NCI-H146 treated with DMSO at 0.1 percent for 48 hours (cell line): ENCODE data around the gene AIFM2.
"Not testable (repeated sequence)": the region's sequence is repeated elsewhere in the genome, so short reads cannot be mapped to it uniquely, and the experiment has no call there.

Experiments
- DNase-seq: peaks from one replicate; lab custom pipeline; 2025; ENCODE audit not compliant: unreplicated experiment; lab: John Stamatoyannopoulos, UW

The AIFM2 gene

DNA sequence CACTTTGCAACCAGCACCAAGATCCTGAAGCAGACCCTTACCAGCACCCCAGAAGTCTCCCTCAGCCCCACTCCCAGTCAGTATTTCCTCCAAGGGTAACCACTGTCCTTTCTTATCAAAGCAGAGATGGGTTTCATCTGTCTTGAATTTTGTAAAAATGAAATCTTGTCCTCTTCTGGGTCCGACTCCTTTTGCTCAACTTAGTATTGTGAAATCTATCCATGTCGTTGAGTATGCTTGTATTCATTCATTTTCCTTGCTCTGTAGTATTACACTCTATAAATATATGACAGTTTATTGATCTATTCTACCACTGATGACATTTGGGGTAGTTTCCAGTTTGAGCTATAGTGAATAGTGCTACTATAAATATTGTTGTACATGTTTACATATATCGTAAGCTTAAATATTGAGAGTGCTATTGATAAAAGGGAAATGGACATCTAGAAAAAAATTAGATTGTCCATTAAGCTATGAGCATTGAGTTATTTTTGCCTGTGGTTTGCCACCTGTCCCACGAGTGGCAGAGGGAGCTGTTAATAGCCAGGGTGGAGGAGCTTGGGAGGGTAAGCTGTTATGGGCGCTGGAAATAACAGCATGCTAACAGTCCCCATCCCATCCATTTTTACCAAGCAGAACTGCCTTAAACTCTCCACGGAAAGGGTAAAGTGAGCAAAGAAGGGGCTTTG lies 36.5 kb downstream of the AIFM2 start:
- DNase-seq = no peak

DNA sequence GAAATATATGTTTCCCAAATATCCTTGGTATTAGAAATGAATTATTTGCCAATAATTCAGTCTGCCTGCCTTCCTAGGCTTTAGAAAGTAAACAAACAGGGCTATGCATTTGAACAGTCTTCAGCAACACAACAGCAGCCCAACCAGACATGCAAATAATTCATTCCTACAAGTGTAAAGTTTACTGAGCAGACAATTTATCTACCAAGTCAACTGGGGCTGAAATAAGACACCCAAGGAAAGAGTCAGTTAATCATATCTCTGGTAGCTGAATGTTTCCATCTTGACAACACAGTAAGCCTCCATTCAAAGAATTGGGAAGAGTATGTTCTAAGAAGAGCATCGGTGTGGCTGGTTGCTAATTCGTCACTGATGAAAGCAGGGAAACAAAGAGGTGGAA lies 38.4 kb downstream of the AIFM2 start:
- no peak for DNase-seq

DNA sequence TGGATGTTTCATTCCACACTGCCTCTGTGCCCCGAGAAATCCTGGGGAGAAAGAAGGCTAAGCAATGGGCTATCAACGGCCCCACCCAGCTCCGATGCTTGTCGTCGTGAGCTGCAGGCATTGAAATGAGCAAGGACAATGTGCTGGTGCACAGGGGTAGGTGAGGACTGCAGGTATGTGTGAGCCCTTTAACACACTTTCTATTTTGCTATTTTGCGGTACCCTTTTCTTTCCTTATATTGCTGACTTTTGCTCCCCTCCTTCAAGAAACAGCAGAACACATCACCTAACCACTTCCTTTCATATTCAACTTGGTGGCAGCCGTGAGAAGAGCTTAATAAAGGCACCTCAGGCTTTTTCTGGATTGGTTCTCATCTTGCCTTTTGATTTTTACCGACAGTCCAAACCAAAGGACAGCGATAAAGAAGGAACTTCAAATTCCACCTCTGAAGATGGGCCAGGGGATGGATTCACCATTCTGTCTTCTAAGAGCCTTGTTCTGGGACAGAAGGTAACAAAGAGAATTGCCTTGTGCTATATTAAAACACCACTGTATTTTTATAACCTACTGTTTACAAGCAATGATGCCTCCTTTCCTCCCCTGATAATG lies 39.2 kb downstream of the AIFM2 start:
- DNase-seq = no peak

DNA sequence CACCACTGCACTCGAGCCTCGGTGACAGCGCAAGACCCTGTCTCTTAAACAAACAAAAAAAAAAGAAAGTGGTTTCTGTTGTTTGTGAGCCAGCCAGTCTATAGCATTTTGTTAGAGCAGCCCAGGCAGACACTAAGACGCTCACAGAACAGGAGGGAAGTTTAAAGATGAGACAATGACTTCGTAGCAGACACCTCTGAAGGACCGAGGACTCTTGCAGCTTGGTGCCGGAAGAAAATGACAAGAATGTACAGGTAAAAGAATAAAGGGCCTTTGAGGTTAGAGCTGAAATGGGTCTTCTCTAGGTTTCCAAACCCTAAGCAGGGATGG lies 40.3 kb downstream of the AIFM2 start:
- no peak for DNase-seq

DNA sequence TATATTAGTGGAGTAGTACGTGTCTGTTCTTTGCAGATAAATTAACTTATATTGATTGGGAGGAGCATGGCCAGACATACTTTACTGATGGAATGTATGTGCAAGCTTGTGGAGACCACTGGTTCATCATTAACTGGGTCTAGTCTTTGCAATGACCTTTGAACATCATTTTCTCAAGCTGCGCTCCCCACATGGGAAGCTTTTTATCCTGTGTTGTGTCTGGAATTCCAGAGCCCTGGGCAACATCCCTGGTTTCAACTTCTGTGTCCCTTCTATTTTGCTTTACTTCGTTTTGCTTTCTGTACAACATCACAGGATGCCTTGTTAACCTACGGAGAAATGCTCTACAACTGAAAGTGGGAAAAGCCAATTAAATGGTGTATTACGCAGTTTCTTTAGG lies 41.7 kb downstream of the AIFM2 start:
- DNase-seq = no peak

DNA sequence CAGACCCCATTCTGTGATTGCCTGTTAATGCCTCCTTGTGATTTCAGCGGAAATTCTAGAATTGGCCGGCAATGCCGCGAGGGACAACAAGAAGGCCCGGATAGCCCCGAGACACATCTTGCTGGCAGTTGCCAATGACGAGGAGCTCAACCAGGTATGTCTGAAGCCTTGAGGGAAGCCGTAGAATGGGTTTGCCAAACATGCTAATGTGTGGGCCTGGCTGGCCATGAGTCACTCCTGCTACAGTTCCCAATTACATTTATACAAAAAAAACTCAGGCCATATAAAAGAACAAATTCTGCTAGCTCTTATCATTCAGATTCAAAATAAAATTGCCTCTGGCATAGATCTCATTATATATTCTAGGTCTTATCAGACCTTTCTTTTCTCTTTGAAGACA lies 42.6 kb downstream of the AIFM2 start:
- DNase-seq = no peak

DNA sequence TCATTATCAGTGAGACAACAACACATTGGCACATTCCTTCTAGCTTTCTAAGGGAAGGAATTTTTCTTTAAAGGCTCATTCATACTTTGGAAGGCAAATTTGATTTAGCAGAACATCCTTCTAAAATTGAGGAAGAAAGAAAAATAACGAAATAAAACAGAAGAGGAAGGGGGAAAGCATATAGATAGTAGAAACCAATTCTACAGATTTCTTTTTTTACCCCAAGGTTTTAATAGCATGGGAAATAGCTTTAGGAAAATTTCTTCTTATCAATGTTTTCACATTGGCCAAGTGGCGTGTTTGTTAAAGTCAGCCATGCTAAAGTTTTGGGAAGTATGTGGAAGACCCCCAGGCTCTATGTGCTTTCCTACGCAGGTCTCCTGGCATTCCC lies 44.3 kb downstream of the AIFM2 start:
- no peak for DNase-seq

DNA sequence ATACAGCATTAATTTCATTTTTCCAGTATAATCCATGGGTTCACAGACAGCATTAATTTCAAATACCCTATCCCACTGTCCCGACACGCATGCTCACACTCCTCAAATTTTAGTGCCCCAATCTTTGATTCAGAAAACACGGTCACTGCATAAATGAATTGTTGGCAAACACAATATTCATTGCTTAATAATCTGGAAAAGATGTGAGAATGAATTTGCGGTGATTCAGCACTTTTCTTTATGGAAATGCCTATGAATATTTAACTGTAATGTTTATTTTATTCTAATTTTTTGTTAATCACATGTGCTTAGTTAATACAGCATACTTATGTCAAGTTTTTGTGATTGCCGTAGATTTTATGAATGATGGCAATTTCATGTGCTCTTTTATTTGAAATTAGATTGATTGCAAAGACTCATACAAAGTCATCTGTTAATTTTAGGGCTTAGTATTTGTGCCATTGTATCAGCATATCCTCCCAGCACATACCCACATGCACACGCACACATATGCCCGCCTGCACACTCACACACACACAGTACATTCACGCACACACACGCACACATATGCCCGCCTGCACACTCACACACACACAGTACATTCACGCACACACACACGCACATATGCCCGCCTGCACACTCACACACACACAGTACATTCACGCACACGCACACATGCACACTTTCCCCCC lies 44.9 kb downstream of the AIFM2 start:
- DNase-seq = no peak

DNA sequence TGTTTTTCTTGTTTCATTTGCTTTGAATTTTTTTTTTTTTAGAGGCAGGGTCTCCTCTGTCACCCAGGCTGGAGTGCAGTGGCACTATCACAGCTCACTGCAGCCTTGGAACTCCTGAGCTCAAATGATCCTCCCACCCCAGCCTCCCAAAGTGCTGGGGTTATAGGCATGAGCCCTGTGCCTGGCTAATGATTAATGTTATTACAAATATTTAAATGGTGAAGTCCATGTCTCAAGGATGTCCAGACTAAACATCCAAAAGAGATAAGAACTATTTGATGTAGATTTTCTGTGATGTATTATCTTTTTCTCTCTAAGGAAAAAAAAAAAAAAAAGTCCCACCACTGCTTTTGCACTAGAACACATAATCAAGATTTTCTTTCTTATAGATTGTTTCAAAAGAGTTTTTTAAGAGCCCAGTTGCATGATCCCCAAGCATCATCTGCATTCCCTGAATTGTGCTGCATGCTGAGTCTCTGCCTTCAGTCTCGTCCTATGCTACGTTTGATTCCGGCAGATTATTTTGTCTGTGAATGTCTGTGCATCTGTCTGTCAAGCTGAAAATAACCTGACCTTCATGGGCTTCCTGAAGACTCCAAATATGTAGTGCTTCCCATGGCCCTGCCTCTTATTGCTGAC lies 46.5 kb downstream of the AIFM2 start:
- no peak for DNase-seq

DNA sequence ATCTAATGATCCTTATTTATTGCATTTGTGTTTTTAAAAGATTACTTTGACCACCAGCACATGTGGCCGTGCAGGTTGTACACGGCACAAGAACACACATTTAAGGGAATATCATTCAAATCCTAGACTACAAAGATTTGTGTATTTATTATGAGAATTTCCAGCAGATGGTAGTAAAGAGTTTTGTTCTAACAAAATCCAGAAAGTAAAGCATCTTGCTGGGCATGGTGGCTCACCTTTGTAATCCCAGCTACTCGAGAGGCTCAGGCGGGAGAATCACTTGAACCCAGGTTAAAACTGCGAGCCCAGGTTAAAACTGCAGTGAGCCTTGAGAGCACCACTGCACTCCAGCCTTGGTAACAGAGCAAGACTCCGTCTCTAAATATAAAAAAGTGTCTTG lies 48.4 kb downstream of the AIFM2 start:
- DNase-seq = no peak

DNA sequence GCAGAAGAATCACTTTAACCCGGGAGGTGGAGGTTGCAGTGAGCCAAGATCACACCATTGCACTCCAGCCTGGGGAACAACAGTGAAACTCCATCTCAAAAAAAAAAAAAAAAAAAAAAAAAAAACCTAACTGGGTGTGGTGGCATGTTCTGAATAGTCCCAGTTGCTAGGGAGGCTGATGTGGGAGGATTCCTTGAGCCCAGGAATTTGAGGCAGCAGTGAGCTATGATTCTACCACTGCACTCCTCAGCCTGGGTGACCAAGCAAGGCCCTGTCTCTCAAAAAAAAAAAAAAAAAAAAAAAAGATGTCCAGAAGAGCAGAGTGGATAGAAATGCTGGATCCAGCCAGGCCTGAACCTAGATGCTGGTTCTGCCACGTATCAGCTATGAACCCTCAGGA lies 51.8 kb downstream of the AIFM2 start:
- DNase-seq = not testable (repeated sequence)

DNA sequence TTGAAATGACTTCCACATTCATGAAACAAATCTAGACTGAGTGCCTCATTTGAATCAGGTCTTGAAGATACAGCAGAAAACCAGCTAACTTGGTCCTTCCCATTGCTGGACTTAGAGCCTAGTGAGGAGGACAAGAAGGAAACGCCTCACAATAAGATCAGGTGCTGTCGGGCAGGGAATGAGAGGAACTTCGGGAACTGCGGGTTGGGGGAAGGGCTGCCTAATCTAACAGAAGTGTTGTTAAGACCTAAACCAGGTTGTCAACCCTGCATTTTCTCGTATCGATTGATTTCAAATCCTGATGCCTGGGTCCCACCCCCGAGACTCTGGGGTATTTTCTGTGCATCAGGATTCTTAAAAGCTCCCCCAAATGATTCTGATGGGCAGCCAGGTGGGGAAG lies 53.7 kb downstream of the AIFM2 start:
- no peak for DNase-seq

DNA sequence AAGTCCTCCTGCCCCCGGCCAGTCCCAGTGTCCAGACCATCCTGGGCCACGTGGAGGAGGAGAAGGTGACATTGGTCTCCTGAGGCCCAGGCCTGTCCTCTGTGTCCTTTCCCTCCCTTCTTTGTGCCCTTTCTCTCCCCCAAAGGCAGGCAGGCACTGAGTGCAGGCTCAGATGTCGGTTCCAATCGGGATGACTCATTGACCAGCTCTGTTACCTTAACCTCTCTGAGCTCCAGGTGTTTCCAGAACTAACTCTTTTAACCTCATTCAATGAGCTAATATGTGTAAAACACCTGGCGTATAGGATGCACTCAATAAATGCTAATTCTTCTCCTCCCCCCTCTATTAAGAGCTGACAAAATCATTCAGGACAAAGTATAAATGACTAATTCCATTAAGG lies 54.3 kb downstream of the AIFM2 start:
- no peak for DNase-seq

DNA sequence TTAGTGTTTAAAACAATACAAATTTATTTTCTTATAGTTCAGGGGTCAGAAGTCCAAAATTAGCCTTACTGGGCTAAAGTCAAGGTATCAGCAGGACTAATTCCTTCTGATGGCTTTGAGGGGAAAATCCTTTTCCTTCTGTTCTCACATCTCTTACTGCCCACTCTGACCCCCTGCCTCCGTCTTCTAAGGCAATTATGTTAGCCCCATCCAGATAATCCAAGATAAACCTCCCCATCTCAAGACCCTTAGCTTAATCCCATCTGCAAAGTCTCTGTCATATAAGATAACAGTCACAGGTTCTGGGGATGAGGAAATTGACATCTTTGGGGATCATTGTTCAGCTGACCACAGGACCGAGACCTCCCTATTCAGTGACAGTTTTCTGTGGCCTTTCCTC lies 57.7 kb downstream of the AIFM2 start:
- DNase-seq = no peak

DNA sequence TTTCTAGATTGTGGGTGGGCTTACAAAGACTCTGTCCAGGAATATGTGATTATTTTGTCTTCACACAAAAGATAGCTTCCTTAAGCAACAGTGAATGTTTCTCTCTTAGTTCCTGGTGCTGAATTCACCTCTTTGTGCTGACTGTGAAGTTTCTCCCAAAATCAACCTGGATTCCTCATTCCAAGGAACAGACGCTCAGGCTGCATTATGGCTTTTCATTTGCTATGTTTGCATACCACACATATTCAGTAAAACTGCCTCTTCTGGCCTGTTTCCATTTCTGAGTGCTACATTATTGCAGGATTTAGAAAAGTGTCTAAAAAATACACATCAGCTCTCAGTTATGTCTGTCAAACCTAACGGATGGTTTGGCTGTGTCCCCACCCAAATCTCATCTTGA lies 58.5 kb downstream of the AIFM2 start:
- no peak for DNase-seq

DNA sequence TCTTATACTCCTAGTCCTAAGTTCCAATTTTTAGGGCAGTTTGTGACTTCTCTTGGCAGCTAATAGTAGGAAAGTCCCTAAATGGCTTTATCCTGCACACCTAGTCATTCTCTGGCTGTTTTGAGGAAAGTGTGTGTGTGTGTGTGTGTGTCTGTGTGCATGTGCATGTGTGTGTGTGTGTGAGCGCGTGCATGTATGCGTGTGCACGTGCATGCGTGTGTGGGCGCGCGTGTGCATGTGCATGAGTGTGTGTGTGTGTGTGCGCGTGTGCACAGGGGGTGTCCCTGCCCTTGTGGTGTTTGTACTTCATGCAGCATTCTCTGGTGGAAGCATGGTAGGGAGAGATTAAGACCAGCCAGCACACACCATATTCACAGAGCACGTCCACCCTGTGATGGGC lies 61.8 kb downstream of the AIFM2 start:
- DNase-seq = no peak

DNA sequence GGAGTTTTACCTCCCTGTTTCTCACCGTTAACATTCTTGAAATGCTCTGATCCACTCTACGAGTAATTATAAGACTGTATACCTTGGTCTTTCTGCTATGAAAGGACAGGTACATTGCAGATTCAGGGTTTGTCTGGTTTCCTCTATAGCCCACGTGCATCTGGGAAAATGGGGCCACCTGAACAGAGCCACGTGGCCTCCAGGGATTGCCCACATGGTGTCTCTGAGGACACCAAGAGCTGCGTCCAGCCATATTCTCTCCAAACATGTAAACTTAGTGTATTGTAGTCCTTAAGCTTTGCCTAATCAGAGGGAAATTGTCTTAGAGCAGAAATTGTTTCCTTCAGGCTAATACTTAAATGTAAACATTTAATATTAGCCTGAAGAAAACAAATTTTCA lies 63.3 kb downstream of the AIFM2 start:
- DNase-seq = no peak

DNA sequence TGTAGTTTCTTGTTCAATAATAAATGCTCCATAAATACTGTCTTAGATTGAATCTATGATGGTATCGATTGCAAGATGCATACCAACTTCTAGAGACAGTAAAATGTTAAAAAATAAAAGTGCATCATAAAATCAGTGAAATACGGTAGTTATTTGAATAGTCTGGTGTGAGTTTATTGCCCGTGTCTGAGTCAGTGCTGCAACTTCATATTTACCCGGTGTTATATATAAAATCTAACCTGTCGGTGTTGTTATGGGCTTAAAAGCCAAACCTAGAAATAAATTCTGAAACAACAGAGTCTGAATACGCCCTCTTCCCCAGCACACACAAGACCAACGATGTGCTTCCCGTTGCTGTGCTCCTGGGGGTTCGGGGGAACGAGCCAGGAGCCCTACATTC lies 63.7 kb downstream of the AIFM2 start:
- no peak for DNase-seq

DNA sequence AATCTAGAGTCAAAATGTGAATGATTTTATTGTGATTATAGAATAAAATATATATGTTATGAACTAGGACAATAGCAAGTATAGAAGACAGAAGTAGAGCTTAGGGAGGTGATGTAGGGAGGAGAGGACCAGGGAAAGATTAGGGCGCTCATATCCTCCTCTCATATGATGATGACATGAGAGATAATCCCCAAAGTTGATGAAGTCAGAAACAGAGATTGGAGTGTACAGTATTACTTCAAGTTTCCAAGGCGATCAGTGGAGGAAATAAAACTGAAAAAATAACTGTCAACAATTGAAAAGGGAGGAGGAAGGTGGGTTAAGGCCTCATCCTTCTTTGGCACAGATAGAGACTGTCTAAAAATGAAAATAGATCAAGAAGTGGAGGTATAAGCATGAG lies 65.0 kb downstream of the AIFM2 start:
- DNase-seq = no peak

DNA sequence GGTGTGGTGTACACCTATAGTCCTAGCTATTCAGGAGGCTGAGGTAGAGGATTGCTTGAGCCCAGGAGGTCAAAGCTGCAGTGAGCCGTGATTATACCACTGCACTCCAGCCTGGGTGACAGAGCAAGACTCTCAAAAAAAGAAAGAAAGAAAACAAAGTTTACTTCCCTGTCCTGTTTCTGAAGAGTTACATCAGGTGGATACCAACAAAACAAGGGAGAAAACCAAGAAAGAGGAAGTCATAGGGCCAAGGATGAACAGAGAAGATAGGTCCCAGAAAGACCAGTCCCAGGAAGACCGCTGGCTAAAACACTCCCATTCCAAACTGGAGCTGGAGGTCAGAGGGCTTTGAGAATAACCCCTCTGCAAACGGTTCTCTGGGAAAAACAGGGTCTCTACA lies 66.4 kb downstream of the AIFM2 start:
- no peak for DNase-seq

DNA sequence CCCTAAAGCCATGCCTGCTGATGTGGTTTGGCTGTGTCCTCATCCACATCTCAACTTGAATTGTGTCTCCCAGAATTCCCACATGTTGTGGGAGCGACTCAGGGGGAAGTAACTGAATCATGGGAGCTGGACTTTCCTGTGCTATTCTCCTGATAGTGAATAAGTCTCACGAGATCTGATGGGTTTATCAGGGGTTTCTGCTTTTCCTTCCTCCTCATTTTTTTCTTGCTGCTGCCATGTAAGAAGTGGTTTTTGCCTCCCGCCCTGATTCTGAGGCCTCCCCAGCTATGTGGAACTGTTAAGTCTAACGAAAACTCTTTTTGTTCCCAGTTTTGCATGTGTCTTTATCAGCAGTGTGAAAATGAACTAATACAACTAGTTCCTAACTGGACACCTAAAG lies 68.1 kb downstream of the AIFM2 start:
- no peak for DNase-seq

DNA sequence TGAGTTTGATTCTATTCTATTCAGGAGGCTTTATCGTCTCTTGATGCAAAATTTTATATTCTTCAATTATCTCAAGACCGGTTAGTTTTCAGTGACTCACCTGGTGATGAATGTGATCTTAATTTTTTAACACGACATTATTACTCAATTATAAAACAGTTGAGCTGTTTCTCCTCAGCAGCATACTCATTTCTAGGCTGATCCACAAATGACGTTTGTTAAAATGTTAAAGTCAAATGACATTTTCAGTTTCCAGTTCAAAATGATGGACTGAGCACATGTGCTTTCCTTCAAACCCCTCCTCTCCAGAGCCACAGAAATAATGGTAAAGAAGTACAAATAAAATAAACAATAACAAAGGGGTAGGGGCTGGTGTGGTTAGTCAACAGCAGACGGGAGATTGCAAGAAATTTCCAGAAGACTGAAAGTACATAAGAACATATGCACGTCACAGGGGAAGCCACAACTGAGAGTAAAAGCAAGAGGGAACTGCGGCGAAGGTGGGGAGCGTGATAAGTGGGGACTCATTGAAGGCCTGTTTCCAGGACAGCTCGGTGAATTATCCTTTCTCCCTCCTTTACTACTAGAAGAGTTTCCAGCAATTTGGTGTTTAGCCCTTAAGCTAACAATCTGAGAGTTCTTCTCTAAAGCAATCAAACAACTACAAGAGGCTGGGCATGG lies 69.1 kb downstream of the AIFM2 start:
- no peak for DNase-seq
